ENCODE data around the gene PORCN.
"Not testable (repeated sequence)": the region's sequence is repeated elsewhere in the genome, so short reads cannot be mapped to it uniquely, and the experiment has no call there.

PORCN gene

DNA sequence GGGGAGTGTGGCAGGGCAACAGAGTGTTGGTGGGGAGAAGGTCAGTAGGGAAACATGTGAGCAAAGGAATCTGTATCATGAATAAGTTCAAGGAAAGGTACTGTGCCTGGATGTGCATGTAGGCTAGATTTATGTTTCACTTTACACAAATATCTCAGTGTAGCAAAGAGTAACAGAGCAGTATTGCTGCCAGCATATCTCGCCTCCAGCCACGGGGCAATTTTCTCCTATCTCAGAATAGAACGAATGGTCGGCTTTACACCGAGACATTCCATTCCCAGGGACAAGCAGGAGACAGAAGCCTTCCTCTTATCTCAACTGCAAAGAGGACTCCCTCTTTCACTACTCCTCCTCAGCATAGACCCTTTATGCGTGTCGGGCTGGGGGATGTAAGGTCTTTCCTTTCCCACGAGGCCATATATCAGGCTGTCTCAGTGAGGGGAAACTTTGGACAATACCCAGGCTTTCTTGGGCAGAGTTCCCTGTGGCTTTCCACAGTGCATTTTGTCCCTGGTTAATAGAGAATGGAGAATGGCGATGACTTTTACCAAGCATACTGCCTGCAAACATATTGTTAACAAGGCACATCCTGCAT, 47.0 kb downstream of the PORCN start:
- not testable (repeated sequence) for DNase-seq

DNA sequence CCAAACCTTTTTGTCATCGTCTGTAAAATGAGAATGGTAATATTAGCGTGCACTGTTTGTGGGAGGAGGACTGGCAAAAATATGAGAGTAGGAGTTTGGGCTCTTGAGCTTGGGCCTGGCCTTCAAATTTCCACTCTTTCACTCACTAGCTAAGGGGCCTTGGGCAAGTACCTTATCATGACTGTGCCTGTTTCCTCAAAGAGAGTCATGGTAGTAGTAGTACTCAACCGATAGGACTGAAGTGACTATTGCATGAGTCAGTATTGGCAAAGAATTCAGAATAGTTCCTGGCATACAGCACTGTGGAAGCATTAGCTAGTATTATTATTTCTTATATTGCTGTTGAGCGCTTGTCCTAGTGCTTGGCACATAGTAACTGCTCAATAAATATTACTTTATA, 49.5 kb downstream of the PORCN start:
- DNase-seq, result no peak

DNA sequence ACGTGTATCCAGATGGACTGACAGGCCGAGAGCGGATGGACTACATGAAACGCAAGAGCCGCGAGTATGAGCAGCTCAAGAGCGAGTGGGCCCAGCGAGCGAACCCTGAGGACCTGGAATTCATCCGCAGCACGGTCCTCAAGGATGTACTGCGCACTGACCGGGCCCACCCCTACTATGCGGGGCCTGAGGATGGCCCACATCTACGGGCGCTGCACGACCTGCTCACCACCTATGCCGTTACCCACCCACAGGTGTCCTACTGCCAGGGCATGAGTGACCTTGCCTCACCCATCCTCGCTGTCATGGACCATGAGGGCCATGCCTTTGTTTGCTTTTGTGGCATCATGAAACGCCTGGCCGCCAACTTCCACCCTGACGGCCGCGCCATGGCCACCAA, 50.8 kb downstream of the PORCN start:
- no peak for DNase-seq

DNA sequence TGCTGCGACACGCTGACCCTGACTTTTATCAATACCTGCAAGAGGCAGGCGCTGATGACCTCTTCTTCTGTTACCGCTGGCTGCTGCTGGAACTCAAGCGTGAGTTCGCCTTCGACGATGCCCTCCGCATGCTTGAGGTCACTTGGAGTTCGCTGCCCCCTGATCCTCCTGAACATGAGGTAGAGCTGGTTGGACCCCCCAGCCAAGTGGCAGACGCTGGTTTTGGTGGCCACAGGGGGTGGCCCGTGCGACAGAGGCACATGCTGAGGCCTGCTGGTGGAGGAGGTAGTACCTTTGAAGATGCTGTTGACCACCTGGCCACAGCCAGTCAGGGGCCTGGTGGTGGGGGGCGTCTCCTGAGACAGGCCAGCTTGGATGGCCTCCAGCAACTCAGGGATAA, 51.3 kb downstream of the PORCN start:
- no peak for DNase-seq

DNA sequence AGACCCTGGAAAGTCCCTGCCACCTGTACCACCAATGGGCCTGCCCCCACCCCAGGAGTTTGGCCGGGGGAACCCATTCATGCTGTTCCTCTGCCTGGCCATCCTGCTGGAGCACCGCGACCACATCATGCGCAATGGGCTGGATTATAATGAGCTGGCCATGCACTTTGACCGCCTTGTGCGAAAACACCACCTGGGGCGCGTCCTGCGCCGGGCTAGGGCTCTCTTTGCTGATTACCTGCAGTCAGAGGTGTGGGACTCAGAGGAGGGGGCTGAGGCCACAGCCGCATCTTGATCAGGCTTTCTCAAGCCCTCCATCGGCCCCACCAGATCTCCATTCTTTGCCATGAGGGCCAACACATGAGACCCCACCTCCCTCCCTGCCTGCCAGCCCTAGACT, 51.9 kb downstream of the PORCN start:
- no peak for DNase-seq

DNA sequence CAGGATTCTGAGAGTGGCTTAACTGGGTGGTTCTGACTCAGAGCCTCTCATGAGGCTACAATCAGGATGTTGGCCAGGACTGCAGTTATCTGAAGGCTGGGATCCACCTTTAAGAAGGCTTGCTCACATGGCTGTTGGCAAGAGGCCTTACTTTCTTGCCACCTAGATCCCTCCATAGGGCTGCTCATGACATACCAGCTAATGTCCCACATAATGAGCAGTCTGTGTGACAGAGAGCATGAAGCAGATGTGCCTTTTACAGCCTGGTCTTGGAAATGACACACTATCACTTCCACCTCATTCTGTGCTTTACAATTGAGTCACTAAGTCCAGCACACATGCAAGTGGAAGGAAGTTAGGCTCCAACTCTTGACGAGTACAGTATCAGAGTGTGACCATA, 61.2 kb downstream of the PORCN start:
- DNase-seq, result no peak

Data from eye (tissue), 1 donor.